CD4-positive, alpha-beta T cell treated with Interleukin-15 for 1 hour (primary cell): ENCODE results near the gene JSRP1.

Experiments
- DNase-seq: peaks from one replicate; pipeline ENCODE4 v3.0.0-alpha.2; 2020

Gene JSRP1

GRCh38 chr19:2266183-2266993 lies 10.2 kb upstream of the JSRP1 start:
- DNase-seq = peak; percentile 71

DNA sequence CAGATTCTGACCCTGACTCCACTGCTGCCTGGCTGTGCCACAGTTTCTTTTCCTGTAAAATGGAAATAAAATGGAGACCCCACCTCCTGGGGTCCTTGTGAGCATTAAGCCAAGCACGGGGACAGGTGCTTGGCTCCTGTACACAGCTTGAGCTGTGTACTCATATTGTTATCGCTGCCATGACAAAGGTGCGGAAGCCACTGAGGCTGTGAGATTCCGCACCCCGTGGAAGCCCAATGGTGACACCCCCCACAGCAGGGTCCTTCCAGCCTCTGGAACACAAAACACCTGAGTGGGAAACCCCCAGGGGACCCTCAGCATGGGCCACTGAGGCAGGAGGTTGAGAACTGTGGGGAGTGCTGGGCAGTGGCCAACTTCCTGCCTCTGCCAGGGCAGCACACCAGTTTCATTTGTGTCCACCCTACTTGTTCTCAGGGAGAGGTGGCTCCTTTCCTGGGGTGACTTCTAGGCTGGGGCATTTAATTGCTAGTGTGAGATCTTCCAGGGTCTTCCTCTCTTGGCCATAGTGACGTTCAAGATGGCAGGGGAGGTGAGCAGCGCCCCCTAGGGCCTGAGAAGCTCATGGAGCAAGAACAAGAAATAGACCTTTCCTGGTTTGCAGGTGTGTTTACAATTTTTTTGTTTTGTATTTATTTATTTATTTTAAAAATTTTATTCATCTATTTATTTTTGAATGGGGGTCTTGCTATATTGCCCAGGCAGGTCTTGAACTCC lies 5.4 kb upstream of the JSRP1 start:
- DNase-seq = peak; percentile 60

DNA sequence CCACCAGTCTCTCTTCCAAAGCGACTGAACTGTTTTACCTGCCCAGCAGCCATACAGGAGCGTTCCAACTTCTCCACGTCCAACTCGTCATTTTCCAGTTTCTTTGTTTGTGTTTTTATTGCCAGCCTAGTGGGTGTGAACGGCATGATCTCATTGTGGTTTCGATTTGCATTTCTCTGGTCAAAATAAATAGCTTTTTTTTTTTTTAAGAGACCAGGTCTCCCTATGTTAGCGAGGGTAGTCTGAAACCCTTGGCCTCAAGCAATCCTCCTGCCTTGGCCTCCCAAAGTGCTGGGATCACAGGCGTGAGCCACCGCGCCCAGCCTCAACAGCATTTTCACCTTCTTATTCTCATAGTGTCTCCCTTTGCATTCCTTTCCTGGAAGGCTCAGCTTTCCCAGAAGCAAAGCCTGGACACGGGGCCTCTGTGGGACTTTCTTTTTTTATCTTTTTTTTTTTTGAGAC lies 4.2 kb upstream of the JSRP1 start:
- no peak for DNase-seq

GRCh38 chr19:2259336-2259735 lies 3.1 kb upstream of the JSRP1 start:
- no peak for DNase-seq

DNA sequence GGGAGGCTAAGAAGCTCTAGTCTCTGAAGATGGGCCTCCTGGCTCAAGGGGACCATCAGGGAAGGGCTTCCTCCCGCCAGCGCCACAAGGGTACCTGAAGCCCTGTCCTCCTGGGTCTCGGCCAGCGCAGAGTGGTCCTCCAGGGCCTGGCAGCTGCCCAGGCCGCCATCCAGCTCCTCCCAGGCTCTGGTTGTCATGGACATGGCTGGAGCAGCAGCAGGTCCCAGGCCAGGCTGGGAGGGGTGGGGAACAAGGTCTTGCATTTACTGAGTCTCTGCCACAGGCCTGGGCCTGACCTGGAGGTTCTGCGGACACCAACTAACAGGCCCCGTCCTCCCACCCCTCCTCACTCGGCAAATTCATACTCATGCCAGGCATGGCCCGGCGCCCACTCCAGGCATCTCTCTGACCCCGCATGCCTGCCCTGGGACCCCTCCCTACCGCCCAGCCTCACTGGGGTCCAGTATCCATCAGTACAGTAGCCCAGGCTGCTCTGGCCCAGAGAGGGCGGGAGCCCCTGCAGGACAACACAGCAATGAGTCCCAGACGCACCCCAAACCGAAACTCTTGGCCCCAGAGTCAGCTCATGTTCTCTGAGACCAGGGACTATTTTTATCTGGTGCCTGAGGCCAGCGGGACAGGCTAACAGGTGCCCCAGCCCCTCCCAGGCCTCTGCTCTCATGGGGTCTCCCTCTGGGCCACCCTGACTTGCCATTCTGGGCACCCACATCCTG lies 938 bp downstream of the JSRP1 start:
- DNase-seq = no peak

DNA sequence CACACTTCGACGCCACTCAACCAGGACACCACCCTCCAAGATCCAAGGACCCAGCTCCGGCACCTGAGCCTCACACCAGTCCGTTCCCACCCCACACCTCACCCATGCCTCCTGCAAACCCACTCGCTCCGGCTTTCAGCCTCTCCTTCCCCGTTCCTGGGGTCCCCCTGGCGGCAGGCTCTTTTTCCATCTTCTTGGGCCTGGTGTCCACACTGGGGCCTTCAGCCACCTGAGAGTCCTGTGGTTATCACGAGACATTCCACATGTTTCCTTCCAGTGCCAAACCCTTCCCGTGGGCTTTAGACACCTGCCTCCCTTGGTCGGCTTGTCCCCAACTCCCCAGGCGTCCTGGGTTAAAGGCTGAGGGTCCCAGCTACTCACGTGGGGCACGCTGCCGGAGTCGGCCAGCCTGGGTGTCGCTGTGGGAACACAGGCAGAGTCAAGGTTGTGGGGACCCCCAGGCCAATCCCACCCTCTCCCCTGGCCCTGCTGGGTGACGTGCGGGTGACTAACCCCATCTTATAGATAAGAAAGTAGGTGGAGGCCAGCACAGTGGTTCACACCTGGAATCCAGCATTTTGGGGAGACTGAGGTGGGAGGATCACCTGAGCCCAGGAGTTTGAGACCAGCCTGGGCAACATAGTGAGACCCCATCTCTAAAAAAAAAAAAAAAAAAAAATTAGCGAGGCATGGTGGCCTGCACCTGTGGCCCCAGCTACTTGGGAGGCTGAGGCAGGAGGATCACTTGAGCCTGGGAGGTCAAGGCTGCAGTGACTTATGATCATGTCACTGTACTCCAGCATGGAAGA lies 1.9 kb downstream of the JSRP1 start:
- no peak for DNase-seq

- peak; percentile 65 for DNase-seq
Observed at GRCh38 chr19:2253106-2254063, 2.8 kb downstream of the JSRP1 start.

GRCh38 chr19:2252797-2253105 lies 3.5 kb downstream of the JSRP1 start:
- DNase-seq = no peak

DNA sequence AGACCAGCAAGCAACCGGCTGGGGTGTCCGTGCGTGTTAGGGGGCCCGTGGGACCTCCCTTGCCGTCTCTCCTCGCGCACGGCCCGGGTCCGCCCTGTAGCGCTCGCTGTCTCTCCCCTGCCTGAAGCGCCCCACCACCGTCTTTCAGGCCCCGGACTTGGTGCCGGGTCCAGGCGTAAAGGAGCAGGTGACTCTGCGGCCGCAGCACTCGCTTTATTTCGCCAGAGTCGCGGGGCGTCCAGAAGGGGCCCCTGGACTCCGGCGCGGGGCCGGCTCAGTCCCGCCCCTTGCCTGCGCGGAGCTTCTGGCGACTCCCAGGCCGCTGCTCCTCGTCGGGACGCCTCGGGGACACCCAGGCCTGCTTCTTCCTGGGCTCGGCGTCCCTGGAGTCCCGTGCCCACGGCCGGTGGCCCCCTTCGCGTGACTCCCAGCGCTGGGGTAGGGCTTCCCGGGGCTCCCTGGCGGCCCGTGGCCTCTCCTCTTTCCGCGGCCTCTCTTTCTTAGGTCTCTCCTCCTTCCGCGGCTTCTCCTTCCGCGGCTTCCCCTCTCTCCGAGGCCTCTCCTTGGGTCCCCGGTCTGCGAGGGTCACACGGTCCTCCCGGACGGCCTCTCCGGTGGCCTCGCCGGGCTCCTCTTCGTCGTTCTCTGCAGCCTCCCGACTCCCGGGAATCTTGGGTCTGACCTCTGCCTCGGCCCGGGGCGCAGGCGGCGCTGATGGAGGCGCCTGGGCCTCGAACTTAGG lies 4.0 kb downstream of the JSRP1 start:
- DNase-seq = no peak

GRCh38 chr19:2251106-2252054 lies 4.8 kb downstream of the JSRP1 start:
- DNase-seq = no peak

DNA sequence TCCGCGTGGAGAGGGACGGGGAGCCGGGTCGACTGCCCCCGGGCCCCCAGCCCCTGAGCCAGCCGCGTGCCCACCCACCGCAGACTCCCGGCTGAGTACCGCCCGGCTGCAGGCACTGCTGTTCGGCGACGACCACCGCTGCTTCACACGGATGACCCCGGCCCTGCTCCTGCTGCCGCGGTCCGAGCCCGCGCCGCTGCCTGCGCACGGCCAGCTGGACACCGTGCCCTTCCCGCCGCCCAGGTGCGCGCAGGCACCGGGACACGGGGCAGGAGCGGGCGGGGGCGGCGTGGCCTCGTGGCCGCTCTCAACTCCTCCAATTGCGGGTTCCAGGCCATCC lies 5.5 kb downstream of the JSRP1 start:
- DNase-seq = no peak

GRCh38 chr19:2249880-2250765 lies 6.1 kb downstream of the JSRP1 start:
- no peak for DNase-seq

- DNase-seq = no peak
Observed at GRCh38 chr19:2249010-2249866, 7.0 kb downstream of the JSRP1 start, which contains the start of gene AMH. Gene AMH (plus strand): TSS chr19:2249323. CDS start chr19:2249333, 10 bp downstream.

GRCh38 chr19:2248136-2249009 lies 7.8 kb downstream of the JSRP1 start:
- no peak for DNase-seq

- no peak for DNase-seq
Observed at GRCh38 chr19:2247433-2248101, 8.7 kb downstream of the JSRP1 start.

DNA sequence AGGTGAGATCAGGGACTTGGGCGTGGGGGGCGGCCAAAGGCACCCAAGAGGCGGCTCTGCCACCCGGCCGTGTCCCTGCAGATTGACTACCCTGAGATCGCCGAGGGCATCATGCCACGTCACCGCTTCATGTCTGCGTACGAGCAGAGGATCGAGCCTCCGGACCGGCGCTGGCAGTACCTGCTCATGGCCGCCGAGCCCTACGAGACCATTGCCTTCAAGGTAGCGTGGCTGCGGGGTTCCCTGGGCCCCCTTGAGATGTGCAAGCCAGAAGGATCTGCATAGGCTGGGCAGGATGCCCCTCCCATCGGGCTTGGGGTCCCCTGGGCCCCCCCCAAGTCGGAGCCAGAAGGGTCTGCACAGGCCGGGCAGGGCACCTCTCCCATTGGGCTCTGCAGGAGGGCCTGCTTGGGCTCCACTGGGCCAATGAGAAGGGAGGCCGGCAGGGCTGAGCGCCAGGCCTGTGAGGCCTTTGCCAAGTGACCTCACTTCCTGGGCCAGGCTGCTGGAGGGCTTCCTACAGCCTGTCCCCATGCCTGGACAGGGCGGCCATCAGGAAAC lies 9.3 kb downstream of the JSRP1 start:
- DNase-seq = no peak
